ENCODE results near the gene DMAC2L.
"Not testable (repeated sequence)": the region's sequence is repeated elsewhere in the genome, so short reads cannot be mapped to it uniquely, and the experiment has no call there.

DMAC2L gene

GRCh38 chr14:50331596-50331995 is 19.5 kb downstream of the DMAC2L start:
- DNase-seq, result no peak

GRCh38 chr14:50333014-50333509 is 20.9 kb downstream of the DMAC2L start:
- no peak for DNase-seq

GRCh38 chr14:50334211-50334610 is 22.1 kb downstream of the DMAC2L start:
- DNase-seq, result no peak

GRCh38 chr14:50335389-50335788 is 23.3 kb downstream of the DMAC2L start:
- DNase-seq, result peak; percentile 96

- DNase-seq, result peak; percentile 96
Measured at GRCh38 chr14:50335989-50336824, 24.1 kb downstream of the DMAC2L start.

GRCh38 chr14:50338587-50338986 is 26.5 kb downstream of the DMAC2L start:
- no peak for DNase-seq

GRCh38 chr14:50339178-50339804 is 27.2 kb downstream of the DMAC2L start:
- no peak for DNase-seq

- no peak for DNase-seq
Measured at GRCh38 chr14:50340045-50340444, 27.9 kb downstream of the DMAC2L start.

GRCh38 chr14:50340963-50341362 is 28.8 kb downstream of the DMAC2L start:
- peak; percentile 14 for DNase-seq

GRCh38 chr14:50342221-50343078 is 30.3 kb downstream of the DMAC2L start:
- peak; percentile 83 for DNase-seq

- no peak for DNase-seq
Measured at GRCh38 chr14:50343434-50343833, 31.3 kb downstream of the DMAC2L start.

- no peak for DNase-seq
Measured at GRCh38 chr14:50344116-50344775, 32.1 kb downstream of the DMAC2L start.

GRCh38 chr14:50344876-50345563 is 32.9 kb downstream of the DMAC2L start:
- no peak for DNase-seq

- no peak for DNase-seq
Measured at GRCh38 chr14:50345846-50346422, 33.8 kb downstream of the DMAC2L start.

- DNase-seq, result no peak
Measured at GRCh38 chr14:50347521-50347920, 35.4 kb downstream of the DMAC2L start.

GRCh38 chr14:50348933-50349332 is 36.8 kb downstream of the DMAC2L start:
- no peak for DNase-seq

GRCh38 chr14:50350975-50351374 is 38.9 kb downstream of the DMAC2L start:
- no peak for DNase-seq

- DNase-seq, result no peak
Measured at GRCh38 chr14:50352584-50352983, 40.5 kb downstream of the DMAC2L start.

GRCh38 chr14:50353126-50353525 is 41.0 kb downstream of the DMAC2L start:
- no peak for DNase-seq

- no peak for DNase-seq
Measured at GRCh38 chr14:50354527-50354926, 42.4 kb downstream of the DMAC2L start.

GRCh38 chr14:50355692-50356091 is 43.6 kb downstream of the DMAC2L start:
- DNase-seq, result no peak

GRCh38 chr14:50356283-50356682 is 44.2 kb downstream of the DMAC2L start:
- DNase-seq, result not testable (repeated sequence)
